Smooth muscle cell (in vitro differentiated cells): ENCODE data around the gene DIO3. TPM values are rescaled to one million over a fixed set of nuclear protein-coding genes. Genes with fewer than 3 reads are reported as not detected.

Experiments used
- DNase-seq: peaks from one replicate; lab custom pipeline; 2025; ENCODE audit not compliant: unreplicated experiment; lab: John Stamatoyannopoulos, UW
- H2AFZ ChIP-seq: fragments of 200-600 bp; sonication (generic); 2 replicates; pipeline ENCODE4 v1.6.0; 2016; ENCODE audit warnings: antibody characterized with exemption, low read depth, mild to moderate bottlenecking
- H3F3A ChIP-seq: fragments of 200-600 bp; sonication (generic); 2 replicates; pipeline ENCODE4 v1.6.0; 2017; ENCODE audit warnings: antibody characterized with exemption, low read depth
- H3K27ac ChIP-seq: fragments of 200-600 bp; sonication (generic); 2 replicates; pipeline ENCODE4 v1.5.1; 2016; ENCODE audit warnings: low read depth, mild to moderate bottlenecking
- H3K27me3 ChIP-seq: fragments of 200-600 bp; sonication (generic); 2 replicates; pipeline ENCODE4 v1.6.1; 2016; ENCODE audit warnings: low read depth, mild to moderate bottlenecking
- H3K36me3 ChIP-seq: fragments of 200-600 bp; sonication (generic); 2 replicates; pipeline ENCODE4 v1.5.1; 2016; ENCODE audit warnings: low read depth
- H3K4me1 ChIP-seq: fragments of 200-600 bp; sonication (generic); 2 replicates; pipeline ENCODE4 v1.5.1; 2016; ENCODE audit warnings: low read depth
- H3K4me2 ChIP-seq: fragments of 200-600 bp; sonication (generic); 2 replicates; pipeline ENCODE4 v1.6.0; 2016; ENCODE audit warnings: mild to moderate bottlenecking
- H3K4me3 ChIP-seq: fragments of 200-600 bp; sonication (generic); 2 replicates; pipeline ENCODE4 v1.5.1; 2016; ENCODE audit warnings: mild to moderate bottlenecking
- H3K79me2 ChIP-seq: fragments of 200-600 bp; sonication (generic); 2 replicates; pipeline ENCODE4 v1.6.0; 2016; ENCODE audit warnings: low read depth, mild to moderate bottlenecking
- H3K9ac ChIP-seq: fragments of 200-600 bp; sonication (generic); 2 replicates; pipeline ENCODE4 v1.6.0; 2016; ENCODE audit warnings: low read depth
- H3K9me3 ChIP-seq: fragments of 200-600 bp; sonication (generic); replicated peaks from 2 replicates; pipeline ENCODE4 v1.5.1; 2016; ENCODE audit warnings: low read depth
- H4K20me1 ChIP-seq: fragments of 200-600 bp; sonication (generic); 2 replicates; pipeline ENCODE4 v1.6.0; 2016; ENCODE audit warnings: low read depth
- CTCF ChIP-seq: fragments of 200-600 bp; sonication (generic); IDR thresholded peaks from 2 replicates; pipeline ENCODE4 v1.5.1; 2017; ENCODE audit warnings: borderline replicate concordance, mild to moderate bottlenecking, antibody characterized with exemption; ENCODE audit not compliant: insufficient read depth, poor library complexity, severe bottlenecking
- WGBS: methylation state at CpG from one replicate; pipeline ENCODE4 v1.1.7; 2016; ENCODE audit warnings: low lambda C conversion rate; 5-methylcytosine and 5-hydroxymethylcytosine counted together
- polyA plus RNA-seq: library from polyadenylated mRNA; unstranded; fragments of >200 nt; fragmentation: Nextera tagmentation; extraction: Ambion mirVana; gene quantifications from 2 replicates; pipeline ENCODE4 v1.2.1, GENCODE V29; 2016
- total RNA-seq: library from RNA; depleted of rRNA; stranded (reverse); fragments of >200 nt; gene quantifications from 2 replicates; pipeline ENCODE4 v1.2.3, GENCODE V29; 2014

DIO3 gene
- total and polyA plus RNA-seq, 2 experiments from 2014 or later: 21.0 to 36.5 TPM

GRCh38 chr14:101588990-101589389 lies 27.7 kb downstream of the DIO3 start:
- Histone ChIP-seq H3K9ac (no peak overlapping the region), H3F3A (no peaks in the 10 kb centered on the region), H3K79me2 (no peaks in the 10 kb centered on the region), H3K36me3 (no peaks in the 10 kb centered on the region), H3K4me2 (peak overlapping the region; percentile 43), H3K27ac (peak overlapping the region; percentile 52), H3K4me3 (no peak overlapping the region), H4K20me1 (no peaks in the 10 kb centered on the region), H2AFZ (peak overlapping the region; percentile 81), H3K4me1 (peaks cover 16% of the 10 kb centered on the region), H3K27me3 (no peaks in the 10 kb centered on the region), H3K9me3 (no peaks in the 10 kb centered on the region)
- 31% methylated on average over 6 of the region's 6 CpGs for WGBS
- no peak for TF ChIP-seq CTCF
- no peak for DNase-seq

GRCh38 chr14:101589486-101590015 lies 28.3 kb downstream of the DIO3 start:
- no peaks in the 10 kb centered on the region for H3K9me3 ChIP-seq
- no peak overlapping the region for H3K9ac ChIP-seq
- no peak overlapping the region for H3K4me3 ChIP-seq
- H3K27ac ChIP-seq: no peak overlapping the region
- H3K4me1 ChIP-seq: peaks cover 16% of the 10 kb centered on the region
- no peak overlapping the region for H2AFZ ChIP-seq
- no peaks in the 10 kb centered on the region for H3F3A ChIP-seq
- no peak for TF ChIP-seq CTCF
- 58% methylated on average over 3 of the region's 3 CpGs for WGBS
- no peak overlapping the region for H3K4me2 ChIP-seq
- DNase-seq: no peak
- H3K79me2 ChIP-seq: no peaks in the 10 kb centered on the region
- no peaks in the 10 kb centered on the region for H4K20me1 ChIP-seq
- H3K36me3 ChIP-seq: no peaks in the 10 kb centered on the region
- H3K27me3 ChIP-seq: no peaks in the 10 kb centered on the region

GRCh38 chr14:101590062-101590461 lies 28.8 kb downstream of the DIO3 start:
- Histone ChIP-seq H3K4me3 (no peak overlapping the region), H3K79me2 (no peaks in the 10 kb centered on the region), H2AFZ (no peak overlapping the region), H3K9me3 (no peaks in the 10 kb centered on the region), H3K27ac (no peak overlapping the region), H3F3A (no peaks in the 10 kb centered on the region), H3K27me3 (no peaks in the 10 kb centered on the region), H3K9ac (no peak overlapping the region), H4K20me1 (no peaks in the 10 kb centered on the region), H3K36me3 (no peaks in the 10 kb centered on the region), H3K4me2 (no peak overlapping the region), H3K4me1 (peaks cover 16% of the 10 kb centered on the region)
- no peak for TF ChIP-seq CTCF
- 88% methylated on average over 9 of the region's 9 CpGs for WGBS
- no peak for DNase-seq

GRCh38 chr14:101590616-101591015 lies 29.3 kb downstream of the DIO3 start:
- no peaks in the 10 kb centered on the region for H3K79me2 ChIP-seq
- no peak overlapping the region for H3K9ac ChIP-seq
- H3K4me3 ChIP-seq: no peak overlapping the region
- no peak for TF ChIP-seq CTCF
- DNase-seq: no peak
- H3K4me1 ChIP-seq: peaks cover 16% of the 10 kb centered on the region
- no peak overlapping the region for H3K27ac ChIP-seq
- no peaks in the 10 kb centered on the region for H4K20me1 ChIP-seq
- no peaks in the 10 kb centered on the region for H3F3A ChIP-seq
- H3K36me3 ChIP-seq: no peaks in the 10 kb centered on the region
- H3K27me3 ChIP-seq: no peaks in the 10 kb centered on the region
- H2AFZ ChIP-seq: no peak overlapping the region
- H3K9me3 ChIP-seq: no peaks in the 10 kb centered on the region
- H3K4me2 ChIP-seq: no peak overlapping the region
- WGBS: 93% methylated on average over 14 of the region's 14 CpGs
